ENCODE data around the gene APRT. TPM values are rescaled to one million over a fixed set of nuclear protein-coding genes. Genes with fewer than 3 reads are reported as not detected.

APRT gene
- total and polyA plus RNA-seq, 9 of the 15 experiments (the other 6 are each of a cell fraction or from before 2014, with no cell fraction given): 41.7 to 409 (median 146) TPM

- TF ChIP-seq, protein P1, sequence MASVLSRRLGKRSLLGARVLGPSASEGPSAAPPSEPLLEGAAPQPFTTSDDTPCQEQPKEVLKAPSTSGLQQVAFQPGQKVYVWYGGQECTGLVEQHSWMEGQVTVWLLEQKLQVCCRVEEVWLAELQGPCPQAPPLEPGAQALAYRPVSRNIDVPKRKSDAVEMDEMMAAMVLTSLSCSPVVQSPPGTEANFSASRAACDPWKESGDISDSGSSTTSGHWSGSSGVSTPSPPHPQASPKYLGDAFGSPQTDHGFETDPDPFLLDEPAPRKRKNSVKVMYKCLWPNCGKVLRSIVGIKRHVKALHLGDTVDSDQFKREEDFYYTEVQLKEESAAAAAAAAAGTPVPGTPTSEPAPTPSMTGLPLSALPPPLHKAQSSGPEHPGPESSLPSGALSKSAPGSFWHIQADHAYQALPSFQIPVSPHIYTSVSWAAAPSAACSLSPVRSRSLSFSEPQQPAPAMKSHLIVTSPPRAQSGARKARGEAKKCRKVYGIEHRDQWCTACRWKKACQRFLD (CRISPR knock-in tag; IDR thresholded peaks at IDR 0.05): peak; percentile 91; the same call in 1 of the 2 replicates
- TF ChIP-seq ZNF146 (CRISPR knock-in tag; IDR thresholded peaks at IDR 0.05; ENCODE audit: unreplicated experiment) (no peak), MXI1 (IDR thresholded peaks at IDR 0.05; ENCODE audit: low read depth, low read length) (no peak), PCBP1 (IDR thresholded peaks at IDR 0.05; ENCODE audit: low read depth, low read length, poor library complexity, severe bottlenecking) (peak; percentile 58), ZNF24 (IDR thresholded peaks at IDR 0.05) (no peak; the same call in 1 of the 2 replicates), MYNN (IDR thresholded peaks at IDR 0.05) (peak; percentile 75), MYNN (CRISPR knock-in tag; IDR thresholded peaks at IDR 0.05) (no peak), TRIM28 (IDR thresholded peaks at IDR 0.05) (no peak), YY1 (IDR thresholded peaks at IDR 0.05; ENCODE audit: borderline replicate concordance in 1 of 3, control insufficient read depth in 1 of 3, extremely low read depth in 1 of 3, insufficient read depth in 3 of 3, insufficient read length in 1 of 3, insufficient replicate concordance in 2 of 3, low read depth in 1 of 3, low read length in 2 of 3) (no peak), ZFP36 (IDR thresholded peaks at IDR 0.05; ENCODE audit: low read depth, low read length, partially characterized antibody) (peak; percentile 35), HDAC8 (tag; IDR thresholded peaks at IDR 0.05) (0 out of 2 replicates have a peak, but pooled peaks have one; percentile 55), SRSF9 (IDR thresholded peaks at IDR 0.05; ENCODE audit: borderline replicate concordance, low read depth, low read length) (no peak), PURB (CRISPR knock-in tag; IDR thresholded peaks at IDR 0.05; ENCODE audit: low read depth) (no peak)
- TF ChIP-seq, protein P2, sequence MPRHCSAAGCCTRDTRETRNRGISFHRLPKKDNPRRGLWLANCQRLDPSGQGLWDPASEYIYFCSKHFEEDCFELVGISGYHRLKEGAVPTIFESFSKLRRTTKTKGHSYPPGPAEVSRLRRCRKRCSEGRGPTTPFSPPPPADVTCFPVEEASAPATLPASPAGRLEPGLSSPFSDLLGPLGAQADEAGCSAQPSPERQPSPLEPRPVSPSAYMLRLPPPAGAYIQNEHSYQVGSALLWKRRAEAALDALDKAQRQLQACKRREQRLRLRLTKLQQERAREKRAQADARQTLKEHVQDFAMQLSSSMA (CRISPR knock-in tag; IDR thresholded peaks at IDR 0.05): no peak
- TF ChIP-seq, protein P3, sequence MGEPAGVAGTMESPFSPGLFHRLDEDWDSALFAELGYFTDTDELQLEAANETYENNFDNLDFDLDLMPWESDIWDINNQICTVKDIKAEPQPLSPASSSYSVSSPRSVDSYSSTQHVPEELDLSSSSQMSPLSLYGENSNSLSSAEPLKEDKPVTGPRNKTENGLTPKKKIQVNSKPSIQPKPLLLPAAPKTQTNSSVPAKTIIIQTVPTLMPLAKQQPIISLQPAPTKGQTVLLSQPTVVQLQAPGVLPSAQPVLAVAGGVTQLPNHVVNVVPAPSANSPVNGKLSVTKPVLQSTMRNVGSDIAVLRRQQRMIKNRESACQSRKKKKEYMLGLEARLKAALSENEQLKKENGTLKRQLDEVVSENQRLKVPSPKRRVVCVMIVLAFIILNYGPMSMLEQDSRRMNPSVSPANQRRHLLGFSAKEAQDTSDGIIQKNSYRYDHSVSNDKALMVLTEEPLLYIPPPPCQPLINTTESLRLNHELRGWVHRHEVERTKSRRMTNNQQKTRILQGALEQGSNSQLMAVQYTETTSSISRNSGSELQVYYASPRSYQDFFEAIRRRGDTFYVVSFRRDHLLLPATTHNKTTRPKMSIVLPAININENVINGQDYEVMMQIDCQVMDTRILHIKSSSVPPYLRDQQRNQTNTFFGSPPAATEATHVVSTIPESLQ (CRISPR knock-in tag; IDR thresholded peaks at IDR 0.05): no peak
- TF ChIP-seq, protein P4, sequence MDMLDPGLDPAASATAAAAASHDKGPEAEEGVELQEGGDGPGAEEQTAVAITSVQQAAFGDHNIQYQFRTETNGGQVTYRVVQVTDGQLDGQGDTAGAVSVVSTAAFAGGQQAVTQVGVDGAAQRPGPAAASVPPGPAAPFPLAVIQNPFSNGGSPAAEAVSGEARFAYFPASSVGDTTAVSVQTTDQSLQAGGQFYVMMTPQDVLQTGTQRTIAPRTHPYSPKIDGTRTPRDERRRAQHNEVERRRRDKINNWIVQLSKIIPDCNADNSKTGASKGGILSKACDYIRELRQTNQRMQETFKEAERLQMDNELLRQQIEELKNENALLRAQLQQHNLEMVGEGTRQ (CRISPR knock-in tag; IDR thresholded peaks at IDR 0.05): peak; percentile 85
- TF ChIP-seq, protein P5, sequence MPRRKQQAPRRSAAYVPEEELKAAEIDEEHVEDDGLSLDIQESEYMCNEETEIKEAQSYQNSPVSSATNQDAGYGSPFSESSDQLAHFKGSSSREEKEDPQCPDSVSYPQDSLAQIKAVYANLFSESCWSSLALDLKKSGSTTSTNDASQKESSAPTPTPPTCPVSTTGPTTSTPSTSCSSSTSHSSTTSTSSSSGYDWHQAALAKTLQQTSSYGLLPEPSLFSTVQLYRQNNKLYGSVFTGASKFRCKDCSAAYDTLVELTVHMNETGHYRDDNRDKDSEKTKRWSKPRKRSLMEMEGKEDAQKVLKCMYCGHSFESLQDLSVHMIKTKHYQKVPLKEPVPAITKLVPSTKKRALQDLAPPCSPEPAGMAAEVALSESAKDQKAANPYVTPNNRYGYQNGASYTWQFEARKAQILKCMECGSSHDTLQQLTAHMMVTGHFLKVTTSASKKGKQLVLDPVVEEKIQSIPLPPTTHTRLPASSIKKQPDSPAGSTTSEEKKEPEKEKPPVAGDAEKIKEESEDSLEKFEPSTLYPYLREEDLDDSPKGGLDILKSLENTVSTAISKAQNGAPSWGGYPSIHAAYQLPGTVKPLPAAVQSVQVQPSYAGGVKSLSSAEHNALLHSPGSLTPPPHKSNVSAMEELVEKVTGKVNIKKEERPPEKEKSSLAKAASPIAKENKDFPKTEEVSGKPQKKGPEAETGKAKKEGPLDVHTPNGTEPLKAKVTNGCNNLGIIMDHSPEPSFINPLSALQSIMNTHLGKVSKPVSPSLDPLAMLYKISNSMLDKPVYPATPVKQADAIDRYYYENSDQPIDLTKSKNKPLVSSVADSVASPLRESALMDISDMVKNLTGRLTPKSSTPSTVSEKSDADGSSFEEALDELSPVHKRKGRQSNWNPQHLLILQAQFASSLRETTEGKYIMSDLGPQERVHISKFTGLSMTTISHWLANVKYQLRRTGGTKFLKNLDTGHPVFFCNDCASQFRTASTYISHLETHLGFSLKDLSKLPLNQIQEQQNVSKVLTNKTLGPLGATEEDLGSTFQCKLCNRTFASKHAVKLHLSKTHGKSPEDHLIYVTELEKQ (CRISPR knock-in tag; IDR thresholded peaks at IDR 0.05): no peak
Measured at GRCh38 chr16:88770461-88771293, 41.1 kb downstream of the APRT start (continued).
